Stomach smooth muscle (tissue), 2 donors: ENCODE data around the gene FGF2.
"Not testable (repeated sequence)": the region's sequence is repeated elsewhere in the genome, so short reads cannot be mapped to it uniquely, and the experiment has no call there.

ENCODE experiments used
- H3K27ac ChIP-seq: one replicate; pipeline ENCODE4 v1.7.0; 2013; ENCODE audit warnings: mild to moderate bottlenecking, low read length, inconsistent platforms
- H3K27me3 ChIP-seq, 2 donors: one replicate each; pipeline ENCODE4 v1.7.0; 2013; ENCODE audit warnings: low read length in 2 of 2; ENCODE audit not compliant: insufficient read depth in 2 of 2, control insufficient read depth in 1 of 2
- H3K36me3 ChIP-seq, 2 donors: one replicate each; pipeline ENCODE4 v1.7.0; 2013; ENCODE audit warnings: low read length in 2 of 2; ENCODE audit not compliant: control insufficient read depth in 2 of 2, insufficient read depth in 2 of 2
- H3K4me1 ChIP-seq: one replicate; pipeline ENCODE4 v1.7.0; 2013; ENCODE audit warnings: low read length; ENCODE audit not compliant: control insufficient read depth, insufficient read depth
- H3K4me3 ChIP-seq, 2 donors: one replicate each; pipeline ENCODE4 v1.7.0; 2013; ENCODE audit warnings: low read length in 2 of 2
- H3K9ac ChIP-seq, 2 donors: one replicate each; pipeline ENCODE4 v1.7.0; 2013; ENCODE audit warnings: low read length in 2 of 2, mild to moderate bottlenecking in 1 of 2
- H3K9me3 ChIP-seq, 2 donors: one replicate each; pipeline ENCODE4 v1.7.0; 2013; ENCODE audit warnings: low read length in 2 of 2; ENCODE audit not compliant: control insufficient read depth in 2 of 2
- donor health status: healthy.
- donor health status: Pancreatic carcinoma.

The FGF2 gene

GRCh38 chr4:122863639-122864038 lies 37.0 kb downstream of the FGF2 start:
- no peak overlapping the region for H3K4me3 ChIP-seq
- H3K9me3 ChIP-seq = no peaks in the 10 kb centered on the region
- no peaks in the 10 kb centered on the region for H3K36me3 ChIP-seq
- no peaks in the 10 kb centered on the region for H3K27me3 ChIP-seq
- H3K27ac ChIP-seq = no peak overlapping the region
- H3K9ac ChIP-seq = no peak overlapping the region
- H3K4me1 ChIP-seq = no peaks in the 10 kb centered on the region

DNA sequence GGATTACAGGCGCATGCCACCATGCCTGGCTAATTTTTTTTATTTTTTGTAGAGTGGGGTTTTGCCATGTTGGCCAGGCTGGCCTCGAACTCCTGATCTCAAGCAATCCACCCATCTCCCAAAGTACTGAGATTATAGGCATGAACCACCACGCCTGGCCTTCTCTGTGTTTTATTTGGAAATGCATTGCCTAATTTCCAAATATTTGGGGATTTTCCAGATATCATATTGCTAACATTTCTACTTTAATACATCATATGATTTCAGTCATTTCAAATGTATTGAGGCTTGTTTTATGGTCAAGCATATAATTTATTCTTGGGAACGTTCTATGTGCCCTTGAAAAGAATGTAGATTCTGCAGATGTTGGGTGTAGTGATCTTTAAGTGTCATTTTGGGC lies 38.8 kb downstream of the FGF2 start:
- Histone ChIP-seq H3K27ac (no peak overlapping the region), H3K9ac (no peak overlapping the region), H3K9me3 (no peaks in the 10 kb centered on the region), H3K4me3 (no peak overlapping the region), H3K4me1 (no peaks in the 10 kb centered on the region), H3K27me3 (no peaks in the 10 kb centered on the region), H3K36me3 (no peaks in the 10 kb centered on the region)

GRCh38 chr4:122868235-122868634 lies 41.6 kb downstream of the FGF2 start:
- not testable (repeated sequence) for H3K9ac ChIP-seq, H3K27me3 ChIP-seq, H3K4me1 ChIP-seq, H3K27ac ChIP-seq, H3K9me3 ChIP-seq, H3K4me3 ChIP-seq, H3K36me3 ChIP-seq

GRCh38 chr4:122873146-122873545 lies 46.5 kb downstream of the FGF2 start:
- Histone ChIP-seq H3K27ac (no peak overlapping the region), H3K4me1 (no peaks in the 10 kb centered on the region), H3K27me3 (no peaks in the 10 kb centered on the region), H3K9ac (no peak overlapping the region), H3K36me3 (peaks cover 3 to 6% of the 10 kb centered on the region in 2 donors), H3K4me3 (no peak overlapping the region), H3K9me3 (no peaks in the 10 kb centered on the region)

GRCh38 chr4:122873821-122874593 lies 47.4 kb downstream of the FGF2 start:
- Histone ChIP-seq H3K27me3 (no peaks in the 10 kb centered on the region), H3K9ac (no peak overlapping the region), H3K4me1 (no peaks in the 10 kb centered on the region), H3K4me3 (no peak overlapping the region), H3K27ac (no peak overlapping the region), H3K36me3 (peaks cover 3 to 6% of the 10 kb centered on the region in 2 donors), H3K9me3 (no peaks in the 10 kb centered on the region)

DNA sequence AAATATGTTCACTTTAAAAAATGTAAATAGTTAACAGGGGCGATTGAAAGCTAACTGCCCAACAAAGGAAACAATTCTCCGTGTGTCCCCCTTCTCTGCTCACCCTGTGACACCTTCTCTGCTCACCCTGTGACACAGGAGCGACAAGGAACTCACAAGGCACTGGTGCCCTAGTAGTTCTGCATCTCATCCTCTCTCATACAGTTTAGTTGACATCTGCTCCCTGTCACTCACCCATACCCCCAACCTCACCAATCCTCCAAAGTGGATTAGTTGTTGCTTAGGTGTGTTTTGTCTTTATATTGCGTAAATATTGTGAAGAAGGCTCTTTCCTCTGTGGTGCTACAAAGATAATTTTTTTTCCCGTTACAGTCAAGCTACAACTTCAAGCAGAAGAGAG lies 49.3 kb downstream of the FGF2 start:
- Histone ChIP-seq H3K36me3 (peaks cover 3 to 6% of the 10 kb centered on the region in 2 donors), H3K4me3 (no peak overlapping the region), H3K27me3 (no peaks in the 10 kb centered on the region), H3K9me3 (no peaks in the 10 kb centered on the region), H3K27ac (no peak overlapping the region), H3K4me1 (no peaks in the 10 kb centered on the region), H3K9ac (no peak overlapping the region)

DNA sequence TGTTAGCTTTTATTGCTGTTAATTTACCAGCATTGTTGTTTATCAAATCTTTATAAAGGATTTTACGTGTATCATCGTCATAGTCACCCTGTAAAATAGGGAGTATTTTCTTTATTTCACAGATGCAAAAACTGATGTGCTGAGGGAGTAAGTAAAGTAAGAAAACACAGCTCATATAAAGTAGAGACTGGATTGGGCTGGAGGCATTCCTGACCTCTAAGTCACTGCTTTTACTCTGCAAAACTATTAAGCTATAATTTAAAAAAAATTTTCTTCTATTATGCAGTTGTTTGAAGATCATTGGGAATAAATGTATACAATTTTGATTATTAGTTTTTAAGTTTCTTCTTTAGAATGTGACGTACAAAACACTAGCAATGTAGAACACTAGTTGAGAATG lies 49.8 kb downstream of the FGF2 start:
- Histone ChIP-seq H3K27ac (no peak overlapping the region), H3K9me3 (no peaks in the 10 kb centered on the region), H3K4me3 (no peak overlapping the region), H3K36me3 (peaks cover 3 to 6% of the 10 kb centered on the region in 2 donors), H3K9ac (no peak overlapping the region), H3K4me1 (no peaks in the 10 kb centered on the region), H3K27me3 (no peaks in the 10 kb centered on the region)

DNA sequence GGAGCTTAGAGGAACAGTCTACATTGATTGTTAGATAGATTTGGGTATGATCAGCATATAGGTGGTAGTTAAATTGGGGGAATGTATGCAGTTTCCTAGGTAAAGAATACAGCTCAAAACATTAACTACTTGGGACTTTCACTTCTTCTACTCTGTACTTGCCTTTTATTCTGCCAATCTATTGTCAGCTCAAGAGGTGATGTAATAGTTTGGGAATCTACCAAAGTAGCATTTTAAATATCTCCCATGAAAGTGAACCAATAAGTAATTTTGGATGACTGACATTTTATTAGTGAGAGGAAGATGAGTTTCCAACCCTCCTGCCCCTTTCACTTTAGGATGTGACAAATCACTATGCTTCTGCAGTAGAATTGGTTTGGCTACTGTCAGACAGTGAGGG lies 52.4 kb downstream of the FGF2 start:
- Histone ChIP-seq H3K27ac (no peak overlapping the region), H3K36me3 (peaks cover 7 to 12% of the 10 kb centered on the region in 2 donors), H3K9ac (no peak overlapping the region), H3K9me3 (no peaks in the 10 kb centered on the region), H3K4me1 (no peaks in the 10 kb centered on the region), H3K4me3 (no peak overlapping the region), H3K27me3 (no peaks in the 10 kb centered on the region)

- Histone ChIP-seq H3K27me3 (no peaks in the 10 kb centered on the region), H3K36me3 (peaks cover 4 to 6% of the 10 kb centered on the region in 2 donors), H3K4me3 (no peak overlapping the region), H3K27ac (no peak overlapping the region), H3K9me3 (no peaks in the 10 kb centered on the region), H3K4me1 (no peaks in the 10 kb centered on the region), H3K9ac (no peak overlapping the region)
These were observed 56.5 kb downstream of the FGF2 start for GRCh38 chr4:122882857-122883735.

DNA sequence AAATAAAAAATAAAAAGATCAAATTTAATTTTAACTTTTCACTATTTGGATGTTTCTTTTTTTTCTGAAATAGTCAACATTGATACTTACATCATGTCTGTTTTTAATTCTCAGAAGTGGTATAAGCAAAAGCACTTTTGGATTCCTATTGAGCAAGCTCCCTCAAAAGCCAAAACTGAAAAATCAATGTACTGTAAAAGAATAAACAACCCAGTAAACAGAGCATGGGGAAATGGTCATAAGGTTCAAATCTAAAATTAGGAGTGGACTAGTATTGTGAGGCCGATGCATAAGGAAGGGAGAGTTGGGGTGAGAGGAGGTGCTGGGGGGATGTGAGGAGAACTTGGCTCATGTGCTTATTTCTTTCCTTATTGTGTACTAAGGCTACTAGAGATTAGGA lies 57.9 kb downstream of the FGF2 start:
- Histone ChIP-seq H3K27ac (no peak overlapping the region), H3K9me3 (no peaks in the 10 kb centered on the region), H3K4me3 (no peak overlapping the region), H3K27me3 (no peaks in the 10 kb centered on the region), H3K4me1 (no peaks in the 10 kb centered on the region), H3K36me3 (peaks cover 4 to 11% of the 10 kb centered on the region in 2 donors), H3K9ac (no peak overlapping the region)

- no peaks in the 10 kb centered on the region for H3K9me3 ChIP-seq
- no peak overlapping the region for H3K27ac ChIP-seq
- H3K36me3 ChIP-seq = peaks cover 0 to 11% of the 10 kb centered on the region in 2 donors
- no peak overlapping the region for H3K4me3 ChIP-seq
- H3K27me3 ChIP-seq = no peaks in the 10 kb centered on the region
- no peak overlapping the region for H3K9ac ChIP-seq
- no peaks in the 10 kb centered on the region for H3K4me1 ChIP-seq
These were observed 63.1 kb downstream of the FGF2 start for GRCh38 chr4:122889726-122890125.
